Fibroblast of lung (primary cell): Measurements from ENCODE around the gene GRID2IP. TPM values are rescaled to one million over a fixed set of nuclear protein-coding genes. Genes with fewer than 3 reads are reported as not detected.

Experiments used
- DNase-seq, 2 donors: peaks; one replicate each; pipeline versions ENCODE4 v3.0.0 to v3.0.0-alpha.2; 2010; ENCODE audit warnings: low read depth in 2 of 2
- H2AFZ ChIP-seq: 2 replicates; pipeline ENCODE4 v1.5.1; 2012; ENCODE audit warnings: low read length, control low read depth, inconsistent platforms
- H3K27ac ChIP-seq: 2 replicates; pipeline ENCODE4 v1.5.1; 2011; ENCODE audit warnings: low read length, control low read depth; ENCODE audit not compliant: insufficient read depth
- H3K27me3 ChIP-seq: 2 replicates; pipeline ENCODE4 v1.5.1; 2011; ENCODE audit warnings: mild to moderate bottlenecking, low read length; ENCODE audit not compliant: control insufficient read depth, insufficient read depth
- H3K36me3 ChIP-seq: 2 replicates; pipeline ENCODE4 v1.5.1; 2011; ENCODE audit warnings: low read length; ENCODE audit not compliant: control insufficient read depth, insufficient read depth
- H3K4me1 ChIP-seq: 2 replicates; pipeline ENCODE4 v1.5.1; 2011; ENCODE audit warnings: low read length; ENCODE audit not compliant: control insufficient read depth, insufficient read depth; ENCODE audit errors: extremely low read depth
- H3K4me2 ChIP-seq: 2 replicates; pipeline ENCODE4 v1.5.1; 2011; ENCODE audit warnings: low read length, control low read depth; ENCODE audit not compliant: insufficient read depth; ENCODE audit errors: extremely low read depth
- H3K4me3 ChIP-seq, 4 experiments: fragments of 200-600 bp in 1 of 4; sonication (generic) in 1 of 4; replicated peaks in 1 of 4; 2 replicates each; pipeline ENCODE4 v1.5.1; 2011 to 2016; ENCODE audit warnings: low read length in 4 of 4, low read depth in 3 of 4, mild to moderate bottlenecking in 3 of 4, control low read depth in 2 of 4, inconsistent platforms in 1 of 4, mixed read lengths in 1 of 4; ENCODE audit not compliant: insufficient read depth in 1 of 4; ENCODE audit errors: control extremely low read depth in 1 of 4
- H3K79me2 ChIP-seq: 2 replicates; pipeline ENCODE4 v1.5.1; 2012; ENCODE audit warnings: mild to moderate bottlenecking, low read length, inconsistent platforms; ENCODE audit not compliant: control insufficient read depth, insufficient read depth
- H3K9ac ChIP-seq: 2 replicates; pipeline ENCODE4 v1.5.1; 2011; ENCODE audit warnings: mild to moderate bottlenecking, low read length, control low read depth; ENCODE audit not compliant: insufficient read depth
- H3K9me3 ChIP-seq: 2 replicates; pipeline ENCODE4 v1.5.1; 2012; ENCODE audit warnings: low read depth, low read length; ENCODE audit not compliant: control insufficient read depth, insufficient read depth
- H4K20me1 ChIP-seq: 2 replicates; pipeline ENCODE4 v1.5.1; 2011; ENCODE audit warnings: low read length; ENCODE audit not compliant: control insufficient read depth, insufficient read depth; ENCODE audit errors: extremely low read depth
- EZH2 ChIP-seq: IDR thresholded peaks from 2 replicates; pipeline ENCODE4 v1.5.1; 2012; ENCODE audit warnings: low read length, control low read depth, mild to moderate bottlenecking; ENCODE audit errors: missing control alignments
- polyA plus RNA-seq, 2 donors: library from polyadenylated mRNA; depleted of rRNA in 1 of 2; stranded (reverse) in 1 of 2; unstranded in 1 of 2; fragments of >200 nt; gene quantifications; 2 replicates each; pipeline ENCODE4 v1.2.1, GENCODE V29; 2011 to 2012; ENCODE audit warnings: missing spikeins in 1 of 2
- total RNA-seq: library from RNA; depleted of rRNA; stranded (reverse); fragments of >200 nt; gene quantifications from 2 replicates; pipeline ENCODE4 v1.2.1, GENCODE V29; 2014
- TF ChIP-seq, protein P1 (sequence below), 2 donors: IDR thresholded peaks in 1 of 2; conservative IDR thresholded peaks in 1 of 2; 1 replicate in 1 of 2; 2 replicates in 1 of 2; pipeline ENCODE4 v1.5.1; 2011 to 2012; ENCODE audit warnings: low read length in 2 of 2, control low read depth in 1 of 2, inconsistent platforms in 1 of 2, low read depth in 1 of 2, mild to moderate bottlenecking in 1 of 2

GRID2IP gene
- total and polyA plus RNA-seq, 2 donors (not counting 1 experiment from before 2014, with no cell fraction given), result not detected

DNA sequence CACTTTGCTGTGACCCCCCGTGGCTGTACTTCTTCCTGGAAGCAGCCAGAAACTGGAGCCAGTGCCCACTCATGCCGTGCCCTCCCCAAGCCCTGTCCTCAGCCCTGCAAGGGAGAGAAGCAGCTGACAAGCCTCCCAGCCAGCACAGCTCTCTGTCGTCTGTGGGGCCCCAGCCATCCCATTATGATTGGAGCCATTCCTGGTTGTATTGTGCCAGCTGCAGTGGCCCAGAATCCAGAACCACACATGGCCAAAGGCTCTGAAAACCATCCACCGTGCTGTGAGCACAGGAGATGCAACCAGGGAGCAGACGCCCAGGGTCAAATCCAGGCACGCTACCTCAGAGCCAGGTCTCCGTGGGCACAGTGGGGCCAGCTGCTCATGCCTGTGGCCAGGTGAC lies 18.7 kb downstream of the GRID2IP start:
- H3K36me3 ChIP-seq, result no peaks in the 10 kb centered on the region
- H3K27me3 ChIP-seq, result peaks cover 20% of the 10 kb centered on the region
- no peaks in the 10 kb centered on the region for H4K20me1 ChIP-seq
- H3K27ac ChIP-seq, result no peak overlapping the region
- no peaks in the 10 kb centered on the region for H3K4me1 ChIP-seq
- no peak overlapping the region for H3K9ac ChIP-seq
- H3K4me3 ChIP-seq, result no peak overlapping the region
- H3K9me3 ChIP-seq, result no peaks in the 10 kb centered on the region
- no peak overlapping the region for H3K4me2 ChIP-seq
- no peak overlapping the region for H2AFZ ChIP-seq
- TF ChIP-seq, protein P1, sequence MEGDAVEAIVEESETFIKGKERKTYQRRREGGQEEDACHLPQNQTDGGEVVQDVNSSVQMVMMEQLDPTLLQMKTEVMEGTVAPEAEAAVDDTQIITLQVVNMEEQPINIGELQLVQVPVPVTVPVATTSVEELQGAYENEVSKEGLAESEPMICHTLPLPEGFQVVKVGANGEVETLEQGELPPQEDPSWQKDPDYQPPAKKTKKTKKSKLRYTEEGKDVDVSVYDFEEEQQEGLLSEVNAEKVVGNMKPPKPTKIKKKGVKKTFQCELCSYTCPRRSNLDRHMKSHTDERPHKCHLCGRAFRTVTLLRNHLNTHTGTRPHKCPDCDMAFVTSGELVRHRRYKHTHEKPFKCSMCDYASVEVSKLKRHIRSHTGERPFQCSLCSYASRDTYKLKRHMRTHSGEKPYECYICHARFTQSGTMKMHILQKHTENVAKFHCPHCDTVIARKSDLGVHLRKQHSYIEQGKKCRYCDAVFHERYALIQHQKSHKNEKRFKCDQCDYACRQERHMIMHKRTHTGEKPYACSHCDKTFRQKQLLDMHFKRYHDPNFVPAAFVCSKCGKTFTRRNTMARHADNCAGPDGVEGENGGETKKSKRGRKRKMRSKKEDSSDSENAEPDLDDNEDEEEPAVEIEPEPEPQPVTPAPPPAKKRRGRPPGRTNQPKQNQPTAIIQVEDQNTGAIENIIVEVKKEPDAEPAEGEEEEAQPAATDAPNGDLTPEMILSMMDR (conservative IDR thresholded peaks at IDR 0.05 in 1 of 2, IDR thresholded peaks at IDR 0.05 in 1 of 2; ENCODE audit: low read depth in 1 of 2, low read length in 2 of 2), result no peak
- TF ChIP-seq EZH2, result no peak
- no peak for DNase-seq
- H3K79me2 ChIP-seq, result no peaks in the 10 kb centered on the region

DNA sequence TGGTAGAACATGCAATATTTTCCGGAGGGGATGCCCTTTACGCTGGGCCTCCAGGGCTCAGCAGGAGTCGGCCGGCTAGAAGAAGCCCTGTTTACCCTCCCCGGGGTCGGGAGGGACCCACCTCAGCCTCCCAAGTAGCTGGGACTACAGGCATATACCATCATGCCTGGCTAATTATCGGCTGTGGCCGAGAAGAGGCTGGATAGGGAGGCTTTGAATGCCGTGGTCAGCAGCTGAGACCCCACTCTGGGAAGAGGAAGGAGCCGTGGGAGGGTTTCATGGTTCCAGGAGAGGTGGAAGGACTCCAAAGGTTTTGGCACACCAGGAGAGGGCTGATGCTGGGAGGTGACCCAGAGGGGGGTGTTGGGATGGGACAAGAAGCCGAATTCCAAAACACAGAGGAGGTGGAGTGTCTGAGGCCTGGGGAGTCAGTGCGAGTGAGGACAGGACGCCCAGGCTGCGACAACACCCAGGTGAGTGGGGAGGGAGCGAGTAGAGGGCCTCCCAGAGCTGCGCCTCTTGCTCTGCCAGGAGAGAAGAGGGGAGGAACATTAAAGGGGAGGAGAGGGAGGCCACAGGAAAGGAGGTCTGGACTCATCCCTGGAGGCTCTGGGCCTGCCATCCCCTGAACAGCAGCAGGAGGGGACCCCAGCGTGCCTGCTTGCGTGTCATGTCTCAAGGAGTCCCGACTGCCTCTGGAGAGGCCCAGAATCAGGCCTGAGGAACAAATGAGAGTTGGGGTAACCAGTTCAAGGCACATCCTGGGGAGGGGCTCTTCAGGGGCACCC lies 19.6 kb downstream of the GRID2IP start:
- Histone ChIP-seq H3K27me3 (peaks cover 26% of the 10 kb centered on the region), H3K79me2 (no peaks in the 10 kb centered on the region), H4K20me1 (no peaks in the 10 kb centered on the region), H3K36me3 (no peaks in the 10 kb centered on the region), H3K9me3 (no peaks in the 10 kb centered on the region), H2AFZ (no peak overlapping the region), H3K9ac (no peak overlapping the region), H3K4me1 (no peaks in the 10 kb centered on the region), H3K27ac (no peak overlapping the region), H3K4me3 (no peak overlapping the region), H3K4me2 (no peak overlapping the region)
- TF ChIP-seq EZH2, result no peak
- TF ChIP-seq, protein P1 (conservative IDR thresholded peaks at IDR 0.05 in 1 of 2, IDR thresholded peaks at IDR 0.05 in 1 of 2; ENCODE audit: low read depth in 1 of 2, low read length in 2 of 2), result no peak
- DNase-seq, result no peak

DNA sequence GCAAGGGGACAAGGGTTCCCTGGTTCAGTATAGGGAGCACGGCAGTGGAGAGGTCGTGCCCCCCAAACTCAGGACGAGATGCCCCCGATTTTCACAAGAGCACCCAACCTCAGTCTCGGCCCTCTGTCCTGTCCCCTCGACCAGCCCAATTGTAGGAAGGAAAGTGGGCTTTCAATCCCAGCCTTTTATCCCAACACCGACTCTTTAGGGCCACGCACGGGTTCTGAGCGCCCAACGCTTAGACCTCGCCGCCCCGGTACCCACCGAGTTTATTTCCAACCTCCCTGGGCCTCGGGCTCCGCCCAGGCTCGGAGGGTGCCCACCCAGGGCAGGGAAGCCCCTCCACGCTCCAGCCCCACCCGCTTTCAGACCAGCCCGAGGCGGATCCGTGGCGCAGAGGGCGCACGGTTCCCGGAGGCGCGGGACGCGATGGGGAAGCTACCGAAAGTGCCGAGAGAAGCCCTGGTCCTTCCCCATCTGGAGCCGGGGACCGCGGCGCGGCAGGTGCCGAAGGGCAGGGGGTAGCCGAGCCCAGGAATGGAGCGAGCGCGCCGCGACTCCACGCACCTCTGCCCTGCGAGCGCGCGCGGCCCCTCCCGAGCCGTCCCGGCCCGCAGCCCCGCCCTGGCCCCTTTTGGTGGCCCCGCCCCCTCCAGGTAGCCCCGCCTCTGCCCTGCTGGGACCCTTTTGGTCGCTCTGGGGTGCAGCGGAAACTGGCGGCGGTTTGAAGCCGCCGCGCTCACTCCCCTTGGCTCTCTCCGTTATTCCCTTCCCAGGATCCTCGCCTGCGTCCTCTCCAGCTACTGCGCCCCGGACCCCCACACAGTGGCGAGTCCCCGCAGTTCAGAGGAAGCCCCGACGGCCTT lies 20.4 kb downstream of the GRID2IP start:
- Histone ChIP-seq H3K9me3 (no peaks in the 10 kb centered on the region), H3K79me2 (no peaks in the 10 kb centered on the region), H2AFZ (no peak overlapping the region), H3K27ac (no peak overlapping the region), H3K9ac (no peak overlapping the region), H3K4me2 (no peak overlapping the region), H4K20me1 (no peaks in the 10 kb centered on the region), H3K4me3 (no peak overlapping the region), H3K4me1 (no peaks in the 10 kb centered on the region), H3K36me3 (no peaks in the 10 kb centered on the region), H3K27me3 (peaks cover 28% of the 10 kb centered on the region)
- no peak for TF ChIP-seq EZH2
- TF ChIP-seq, protein P1 (conservative IDR thresholded peaks at IDR 0.05 in 1 of 2, IDR thresholded peaks at IDR 0.05 in 1 of 2; ENCODE audit: low read depth in 1 of 2, low read length in 2 of 2), result no peak
- DNase-seq, result no peak
